Psoas muscle (tissue), 8 donors: Measurements from ENCODE around the gene S100P. TPM values are rescaled to one million over a fixed set of nuclear protein-coding genes. Genes with fewer than 3 reads are reported as not detected.
"Not testable (repeated sequence)": the region's sequence is repeated elsewhere in the genome, so short reads cannot be mapped to it uniquely, and the experiment has no call there.

Experiments used
- ATAC-seq, 4 donors: fragments of 200-7000 bp; cut with Tn5 transposase; one replicate each; pipeline ENCODE4 v1.9.1; 2020; ENCODE audit warnings: moderate library complexity in 3 of 4, mild to moderate bottlenecking in 2 of 4
- DNase-seq, 2 donors: peaks; one replicate each; pipeline ENCODE4 v3.0.0-alpha.2; 2020
- H3K27ac ChIP-seq: fragments of 200-600 bp; one replicate; pipeline ENCODE4 v1.8.0; 2022
- H3K27me3 ChIP-seq, 3 donors: fragments of 200-600 bp in 1 of 3; one replicate each; pipeline versions ENCODE4 v1.6.1 to v1.8.0; 2013 to 2022; ENCODE audit warnings: low read length in 2 of 3, mild to moderate bottlenecking in 2 of 3, moderate library complexity in 1 of 3; ENCODE audit not compliant: insufficient read depth in 3 of 3
- H3K36me3 ChIP-seq, 2 donors: fragments of 200-600 bp in 1 of 2; one replicate each; pipeline versions ENCODE4 v1.6.1 to v1.8.0; 2013 to 2022; ENCODE audit warnings: low read depth in 1 of 2, mild to moderate bottlenecking in 1 of 2, moderate library complexity in 1 of 2; ENCODE audit not compliant: insufficient read depth in 1 of 2
- H3K4me1 ChIP-seq: fragments of 200-600 bp; one replicate; pipeline ENCODE4 v1.8.0; 2022
- H3K4me3 ChIP-seq: fragments of 200-600 bp; one replicate; pipeline ENCODE4 v1.8.0; 2022; ENCODE audit warnings: mild to moderate bottlenecking
- H3K9me3 ChIP-seq: fragments of 200-600 bp; one replicate; pipeline ENCODE4 v1.8.0; 2022
- WGBS, 3 donors: extraction: QIAGEN DNeasy Blood & Tissue Kit; methylation state at CpG; one replicate each; pipeline versions ENCODE4 v1.1.6 to v1.1.7; 2013; 5-methylcytosine and 5-hydroxymethylcytosine counted together
- intact Hi-C, 2 donors: fragments of 100-400 bp; cut with DNase I; formaldehyde crosslinking; loops; one replicate each; pipeline versions ENCODE4 v1.11.0 to v1.14.2; 2022
- polyA plus RNA-seq, 3 donors: library from polyadenylated mRNA; stranded (reverse); fragments of 200-250 nt; gene quantifications; one replicate each; pipeline ENCODE4 v1.2.3, GENCODE V29; 2013
- total RNA-seq, 4 donors: library from RNA; stranded (reverse); fragmentation: NEBNext Ultra II Directional in 2 of 4; extraction: Animal tissue kit (Norgen Biotek cat#: 25700) in 2 of 4; gene quantifications; one replicate each; pipeline versions ENCODE4 v1.2.1 to v1.2.4, GENCODE V29; 2021 to 2023
- TF ChIP-seq, protein P1 (sequence below): fragments of 200-600 bp; IDR thresholded peaks from one replicate; pipeline ENCODE4 v1.8.0; 2022; ENCODE audit warnings: antibody characterized with exemption
- donor health status: healthy with polysubstance abuse.
- donor health status: DM: no; HTN: no; CAD: no; lungs with moderate emphysema.
- donor health status: Bipolar disorder and iron deficiency.
- donor health status: healthy.
- donor health status: DM: yes; HTN: yes; CAD: no.
- donor health status: DM: no; HTN: no; CAD: no.
- donor health status: DM: no; HTN: no; CAD: no.
- donor health status: DM: yes; HTN: yes; CAD: no.

The S100P gene
- total and polyA plus RNA-seq, 7 donors, result 0.34 to 1.5 (median 0.36) TPM; not detected in 1

DNA sequence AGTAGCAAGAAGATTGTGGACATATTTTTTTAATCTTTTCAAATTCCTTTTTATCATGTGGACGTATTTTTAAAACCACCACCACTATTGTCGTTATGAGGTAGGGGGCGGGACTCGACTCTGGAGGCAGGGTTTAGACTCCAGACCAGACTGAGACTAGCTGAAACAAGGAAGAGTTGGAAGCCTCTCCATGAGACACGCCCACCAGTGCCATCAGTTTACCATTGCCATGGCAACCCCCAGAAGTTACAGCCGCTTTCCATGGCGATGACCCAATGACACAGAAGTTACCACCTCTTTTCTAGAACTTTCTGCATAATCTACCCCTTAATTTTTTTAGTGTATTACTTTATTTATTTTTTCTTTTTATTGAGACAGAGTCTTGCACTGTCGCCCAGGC is 44.5 kb upstream of the S100P start:
- TF ChIP-seq, protein P1, sequence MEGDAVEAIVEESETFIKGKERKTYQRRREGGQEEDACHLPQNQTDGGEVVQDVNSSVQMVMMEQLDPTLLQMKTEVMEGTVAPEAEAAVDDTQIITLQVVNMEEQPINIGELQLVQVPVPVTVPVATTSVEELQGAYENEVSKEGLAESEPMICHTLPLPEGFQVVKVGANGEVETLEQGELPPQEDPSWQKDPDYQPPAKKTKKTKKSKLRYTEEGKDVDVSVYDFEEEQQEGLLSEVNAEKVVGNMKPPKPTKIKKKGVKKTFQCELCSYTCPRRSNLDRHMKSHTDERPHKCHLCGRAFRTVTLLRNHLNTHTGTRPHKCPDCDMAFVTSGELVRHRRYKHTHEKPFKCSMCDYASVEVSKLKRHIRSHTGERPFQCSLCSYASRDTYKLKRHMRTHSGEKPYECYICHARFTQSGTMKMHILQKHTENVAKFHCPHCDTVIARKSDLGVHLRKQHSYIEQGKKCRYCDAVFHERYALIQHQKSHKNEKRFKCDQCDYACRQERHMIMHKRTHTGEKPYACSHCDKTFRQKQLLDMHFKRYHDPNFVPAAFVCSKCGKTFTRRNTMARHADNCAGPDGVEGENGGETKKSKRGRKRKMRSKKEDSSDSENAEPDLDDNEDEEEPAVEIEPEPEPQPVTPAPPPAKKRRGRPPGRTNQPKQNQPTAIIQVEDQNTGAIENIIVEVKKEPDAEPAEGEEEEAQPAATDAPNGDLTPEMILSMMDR, result no peak
- no peak for DNase-seq

DNA sequence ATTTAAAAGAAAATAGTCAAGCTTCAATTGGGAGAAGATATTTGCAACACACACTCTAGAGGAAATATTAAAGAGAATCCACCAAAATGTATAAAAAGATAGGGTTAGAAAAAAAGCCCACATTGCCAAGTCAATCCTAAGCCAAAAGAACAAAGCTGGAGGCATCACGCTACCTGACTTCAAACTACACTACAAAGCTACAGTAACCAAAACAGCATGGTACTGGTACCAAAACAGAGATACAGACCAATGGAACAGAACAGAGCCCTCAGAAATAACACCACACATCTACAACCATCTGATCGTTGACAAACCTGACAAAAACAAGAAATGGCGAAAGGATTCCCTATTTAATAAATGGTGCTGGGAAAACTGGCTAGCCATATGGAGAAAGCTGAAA is 39.5 kb upstream of the S100P start:
- intact Hi-C loops, H3K36me3 ChIP-seq, H3K27ac ChIP-seq, H3K9me3 ChIP-seq, H3K27me3 ChIP-seq, H3K4me3 ChIP-seq, ATAC-seq, H3K4me1 ChIP-seq, DNase-seq: not testable (repeated sequence)
- 48 to 85% (median 83%) methylated on average over 2 to 3 of the region's 3 CpGs for WGBS, 3 donors

More for the DNA sequence above, 44.5 kb upstream of the S100P start:
- intact Hi-C loops, result no loop called here
- Histone ChIP-seq H3K9me3 (no peaks in the 10 kb centered on the region), H3K36me3 (no peaks in the 10 kb centered on the region), H3K4me1 (no peaks in the 10 kb centered on the region), H3K4me3 (no peak overlapping the region), H3K27me3 (no peaks in the 10 kb centered on the region), H3K27ac (no peak overlapping the region)
- ATAC-seq, result no peak
- WGBS, 3 donors, result 90 to 97% (median 94%) methylated on average over 8 of the region's 8 CpGs

DNA sequence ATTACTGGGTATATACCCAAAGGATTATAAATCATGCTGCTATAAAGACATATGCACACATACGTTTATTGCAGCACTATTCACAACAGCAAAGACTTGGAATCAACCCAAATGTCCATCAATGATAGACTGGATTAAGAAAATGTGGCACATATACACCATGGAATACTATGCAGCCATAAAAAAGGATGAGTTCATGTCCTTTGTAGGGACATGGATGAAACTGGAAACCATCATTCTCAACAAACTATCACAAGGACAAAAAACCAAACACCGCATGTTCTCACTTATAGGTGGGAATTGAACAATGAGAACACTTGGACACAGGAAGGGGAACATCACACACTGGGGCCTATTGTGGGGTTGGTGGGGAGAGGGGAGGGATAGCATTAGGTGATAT is 38.4 kb upstream of the S100P start:
- DNase-seq, ATAC-seq, H3K27ac ChIP-seq, H3K4me3 ChIP-seq, H3K36me3 ChIP-seq, H3K27me3 ChIP-seq, H3K9me3 ChIP-seq, intact Hi-C loops, H3K4me1 ChIP-seq: not testable (repeated sequence)
- 65 to 90% (median 84%) methylated on average over 2 of the region's 2 CpGs for whole genome bisulfite sequencing, 3 donors

DNA sequence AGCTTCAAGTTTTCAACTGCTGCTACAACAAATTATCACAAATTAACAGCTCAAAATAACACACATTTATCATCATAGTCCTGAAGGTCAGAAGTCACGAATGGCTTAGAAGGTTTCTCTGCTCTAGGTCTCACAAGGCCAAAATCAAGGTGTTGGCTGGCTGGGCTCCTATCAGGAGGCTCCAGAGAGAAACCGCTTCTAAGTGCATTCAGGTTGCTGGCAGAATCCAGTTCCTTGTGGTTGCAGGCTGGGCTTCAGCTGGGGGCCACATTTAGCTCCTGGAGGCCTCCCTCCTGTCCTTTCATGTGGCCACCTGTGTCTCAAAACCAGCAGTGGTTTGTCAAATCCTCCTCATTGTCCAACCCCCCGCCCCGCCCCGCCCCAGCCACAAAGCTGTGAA is 37.8 kb upstream of the S100P start:
- no peaks in the 10 kb centered on the region for H3K9me3 ChIP-seq
- no peak overlapping the region for H3K27ac ChIP-seq
- no peaks in the 10 kb centered on the region for H3K36me3 ChIP-seq
- intact Hi-C loops, result no loop called here
- no peaks in the 10 kb centered on the region for H3K4me1 ChIP-seq
- ATAC-seq, result no peak
- no peak overlapping the region for H3K4me3 ChIP-seq
- TF ChIP-seq, protein P1, result no peak
- 94 to 97% (median 97%) methylated on average over 5 of the region's 5 CpGs for WGBS, 3 donors
- H3K27me3 ChIP-seq, result no peaks in the 10 kb centered on the region
- DNase-seq, result no peak

DNA sequence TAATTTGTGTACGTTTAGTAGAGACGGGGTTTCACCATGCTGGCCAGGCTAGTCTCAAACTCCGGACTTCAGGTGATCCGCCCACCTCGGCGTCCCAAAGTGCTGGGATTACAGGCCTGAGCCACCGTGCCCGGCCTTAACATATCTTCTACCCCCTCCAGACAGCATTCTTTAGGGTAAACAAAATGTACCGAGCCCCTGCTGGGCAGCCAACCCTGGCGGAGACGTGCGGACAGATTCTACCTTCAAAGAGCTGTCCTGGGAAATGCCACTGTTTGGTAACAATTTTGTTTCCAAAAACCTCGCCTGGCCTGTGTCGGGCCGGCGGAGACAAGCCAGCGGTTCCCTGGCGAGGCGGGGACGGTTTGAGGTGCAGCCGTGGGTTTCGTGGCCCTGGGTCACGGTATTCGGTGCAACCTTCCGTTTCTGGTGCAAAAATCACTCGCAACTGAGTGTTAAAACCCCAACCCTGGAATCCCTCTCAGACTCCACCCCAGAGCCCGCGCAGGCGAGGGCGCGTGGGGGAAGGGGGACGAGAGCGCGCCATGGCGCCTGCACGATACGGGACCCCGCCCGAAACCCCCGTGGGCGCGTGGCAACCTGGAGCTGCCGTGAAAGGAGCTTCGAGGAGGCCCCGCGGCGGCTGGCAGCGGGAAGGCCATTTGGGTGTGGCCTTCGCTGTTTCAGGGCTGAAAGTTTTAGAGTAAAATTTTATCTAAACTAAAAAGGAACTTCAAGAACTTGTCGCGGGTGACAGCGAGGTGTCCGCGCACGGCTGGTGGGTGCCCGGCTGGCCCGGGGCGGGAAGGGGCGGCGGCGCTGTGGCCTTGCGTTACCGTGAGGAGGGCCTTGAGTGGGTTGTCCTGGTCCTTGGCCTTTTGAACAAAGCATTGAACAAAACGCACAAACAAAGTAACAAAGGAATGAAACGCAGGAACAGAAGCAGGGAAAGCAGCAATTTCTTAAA is 36.2 kb upstream of the S100P start:
- Histone ChIP-seq H3K4me1 (no peaks in the 10 kb centered on the region), H3K36me3 (no peaks in the 10 kb centered on the region), H3K27ac (no peak overlapping the region), H3K4me3 (no peak overlapping the region), H3K9me3 (no peaks in the 10 kb centered on the region), H3K27me3 (no peaks in the 10 kb centered on the region)
- TF ChIP-seq, protein P1, result no peak
- DNase-seq (no peak), ATAC-seq (no peak)
- intact Hi-C loops, result no loop called here
- 77 to 88% (median 78%) methylated on average over 65 of the region's 65 CpGs for WGBS, 3 donors
